ENCODE measurements around the gene GSTM4. TPM values are rescaled to one million over a fixed set of nuclear protein-coding genes. Genes with fewer than 3 reads are reported as not detected.

Gene GSTM4
- total RNA-seq, 1 donor from 2014 or later: 7.8 TPM

- no peak overlapping the region for H3K27ac Mint-ChIP-seq (ENCODE audit: unreplicated experiment)
- peaks cover 13% of the 10 kb centered on the region for H3K4me1 Mint-ChIP-seq (ENCODE audit: unreplicated experiment)
- no peaks in the 10 kb centered on the region for H3K9me3 Mint-ChIP-seq (ENCODE audit: unreplicated experiment)
- peaks cover 5% of the 10 kb centered on the region for H3K36me3 Mint-ChIP-seq (ENCODE audit: low read depth, unreplicated experiment)
- no peak overlapping the region for H3K4me3 Mint-ChIP-seq (ENCODE audit: unreplicated experiment)
- DNase-seq (ENCODE audit: low spot score): no peak
- no peak for TF ChIP-seq CTCF (IDR thresholded peaks at IDR 0.05; ENCODE audit: unreplicated experiment)
- peaks cover 8% of the 10 kb centered on the region for H3K27me3 Mint-ChIP-seq (ENCODE audit: unreplicated experiment)
Observed at GRCh38 chr1:109661391-109661790, 5.5 kb downstream of the GSTM4 start.

GRCh38 chr1:109664671-109665070 is 8.8 kb downstream of the GSTM4 start:
- Mint-ChIP-seq H3K4me3 (ENCODE audit: unreplicated experiment) (no peak overlapping the region), H3K4me1 (ENCODE audit: unreplicated experiment) (peaks cover 6% of the 10 kb centered on the region), H3K27me3 (ENCODE audit: unreplicated experiment) (peaks cover 2% of the 10 kb centered on the region), H3K9me3 (ENCODE audit: unreplicated experiment) (no peaks in the 10 kb centered on the region), H3K27ac (ENCODE audit: unreplicated experiment) (no peak overlapping the region), H3K36me3 (ENCODE audit: low read depth, unreplicated experiment) (no peaks in the 10 kb centered on the region)
- TF ChIP-seq CTCF (IDR thresholded peaks at IDR 0.05; ENCODE audit: unreplicated experiment): no peak
- DNase-seq (ENCODE audit: low spot score): no peak

DNA sequence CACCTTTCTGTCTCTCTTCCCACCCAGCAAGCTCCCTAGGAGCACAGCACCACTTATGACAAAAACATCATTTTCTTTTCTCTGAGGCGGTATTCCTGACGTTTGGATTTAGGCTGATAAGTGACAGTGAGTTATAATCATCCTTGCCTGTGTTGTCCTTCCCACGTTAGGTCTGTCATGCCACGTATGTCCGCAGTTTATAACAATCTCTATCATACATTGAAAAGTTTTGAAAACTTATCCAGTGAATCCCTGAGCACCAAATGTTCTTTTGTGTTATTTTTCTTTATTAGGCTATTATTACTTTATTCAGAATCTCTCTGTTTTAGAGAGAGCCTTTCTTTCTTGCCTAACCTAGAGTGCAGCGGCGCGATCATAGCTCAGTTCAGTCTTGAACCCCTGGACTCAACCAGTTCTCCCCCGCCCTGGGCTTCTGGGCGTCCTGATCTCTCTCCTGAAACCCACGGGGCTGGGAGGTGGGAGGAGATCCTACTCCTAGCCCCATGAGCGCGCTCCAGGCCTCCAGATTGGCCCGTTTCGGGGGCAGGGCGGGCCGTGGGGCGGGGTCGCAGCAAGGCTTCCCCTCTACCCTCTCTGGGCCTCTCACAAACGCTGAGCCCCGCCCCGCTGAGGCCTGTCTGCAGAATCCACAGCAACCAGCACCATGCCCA is 11.7 kb downstream of the GSTM4 start, which contains the start of gene GSTM2:
Gene GSTM2 (plus strand): TSS at position 606 of the 671 bp plus-strand sequence. CDS start 59 bp downstream, at position 665.
- Mint-ChIP-seq H3K27me3 (ENCODE audit: unreplicated experiment) (no peaks in the 10 kb centered on the region), H3K27ac (ENCODE audit: unreplicated experiment) (no peak within 1 kb of the TSS), H3K4me3 (ENCODE audit: unreplicated experiment) (peak within 1 kb of the TSS; percentile 73), H3K4me1 (ENCODE audit: unreplicated experiment) (peaks cover 6% of the 10 kb centered on the region), H3K36me3 (ENCODE audit: low read depth, unreplicated experiment) (peaks cover 7% of the 10 kb centered on the region), H3K9me3 (ENCODE audit: unreplicated experiment) (no peaks in the 10 kb centered on the region)
- DNase-seq (ENCODE audit: low spot score): peak; percentile 83
- TF ChIP-seq CTCF (IDR thresholded peaks at IDR 0.05; ENCODE audit: unreplicated experiment): no peak

GRCh38 chr1:109668123-109668775 is 12.3 kb downstream of the GSTM4 start:
- H3K36me3 Mint-ChIP-seq (ENCODE audit: low read depth, unreplicated experiment): peaks cover 7% of the 10 kb centered on the region
- H3K27ac Mint-ChIP-seq (ENCODE audit: unreplicated experiment): no peak overlapping the region
- TF ChIP-seq CTCF (IDR thresholded peaks at IDR 0.05; ENCODE audit: unreplicated experiment): no peak
- peaks cover 6% of the 10 kb centered on the region for H3K4me1 Mint-ChIP-seq (ENCODE audit: unreplicated experiment)
- H3K27me3 Mint-ChIP-seq (ENCODE audit: unreplicated experiment): no peaks in the 10 kb centered on the region
- no peak for DNase-seq (ENCODE audit: low spot score)
- no peaks in the 10 kb centered on the region for H3K9me3 Mint-ChIP-seq (ENCODE audit: unreplicated experiment)
- peak overlapping the region; percentile 73 for H3K4me3 Mint-ChIP-seq (ENCODE audit: unreplicated experiment)

Measured in endothelial cell (in vitro differentiated cells).